ENCODE results near the gene TMEM260. TPM values are rescaled to one million over a fixed set of nuclear protein-coding genes. Genes with fewer than 3 reads are reported as not detected.

Gene TMEM260
- total RNA-seq, 1 donor from 2014 or later: 30.0 TPM

- peaks cover 6% of the 10 kb centered on the region for H3K9me3 Mint-ChIP-seq
- peaks cover 19% of the 10 kb centered on the region for H3K27me3 Mint-ChIP-seq
- TF ChIP-seq CTCF (conservative IDR thresholded peaks at IDR 0.05): no peak
- H3K4me3 Mint-ChIP-seq: no peak overlapping the region
- DNase-seq (ENCODE audit: extremely low spot score, unreplicated experiment): no peak
- no peaks in the 10 kb centered on the region for H3K36me3 Mint-ChIP-seq
- no peak overlapping the region for H3K27ac Mint-ChIP-seq
- H3K4me1 Mint-ChIP-seq (ENCODE audit: unreplicated experiment): no peaks in the 10 kb centered on the region
Measured at GRCh38 chr14:56561606-56562005, 18.0 kb upstream of the TMEM260 start.

GRCh38 chr14:56562883-56563282 is 16.7 kb upstream of the TMEM260 start:
- DNase-seq (ENCODE audit: extremely low spot score, unreplicated experiment): no peak
- Mint-ChIP-seq H3K36me3 (no peaks in the 10 kb centered on the region), H3K4me1 (ENCODE audit: unreplicated experiment) (no peaks in the 10 kb centered on the region), H3K9me3 (peaks cover 6% of the 10 kb centered on the region), H3K27ac (no peak overlapping the region), H3K27me3 (peaks cover 27% of the 10 kb centered on the region), H3K4me3 (no peak overlapping the region)
- no peak for TF ChIP-seq CTCF (conservative IDR thresholded peaks at IDR 0.05)

GRCh38 chr14:56569174-56569573 is 10.4 kb upstream of the TMEM260 start:
- Mint-ChIP-seq H3K27me3 (peaks cover 23% of the 10 kb centered on the region), H3K4me3 (no peak overlapping the region), H3K4me1 (ENCODE audit: unreplicated experiment) (no peaks in the 10 kb centered on the region), H3K27ac (no peak overlapping the region), H3K9me3 (no peaks in the 10 kb centered on the region), H3K36me3 (no peaks in the 10 kb centered on the region)
- no peak for TF ChIP-seq CTCF (conservative IDR thresholded peaks at IDR 0.05)
- no peak for DNase-seq (ENCODE audit: extremely low spot score, unreplicated experiment)

- no peaks in the 10 kb centered on the region for H3K9me3 Mint-ChIP-seq
- H3K4me3 Mint-ChIP-seq: no peak overlapping the region
- H3K4me1 Mint-ChIP-seq (ENCODE audit: unreplicated experiment): no peaks in the 10 kb centered on the region
- H3K27ac Mint-ChIP-seq: no peak overlapping the region
- H3K27me3 Mint-ChIP-seq: peaks cover 20% of the 10 kb centered on the region
- no peaks in the 10 kb centered on the region for H3K36me3 Mint-ChIP-seq
- no peak for TF ChIP-seq CTCF (conservative IDR thresholded peaks at IDR 0.05)
- DNase-seq (ENCODE audit: extremely low spot score, unreplicated experiment): no peak
Measured at GRCh38 chr14:56570295-56570694, 9.3 kb upstream of the TMEM260 start.

GRCh38 chr14:56580221-56580711 is 668 bp downstream of the TMEM260 start:
- peak overlapping the region; percentile 93 for H3K4me3 Mint-ChIP-seq

More at GRCh38 chr14:56580221-56580711, 668 bp downstream of the TMEM260 start:
- no peak for TF ChIP-seq CTCF (conservative IDR thresholded peaks at IDR 0.05)
- no peak for DNase-seq (ENCODE audit: extremely low spot score, unreplicated experiment)
- Mint-ChIP-seq H3K4me1 (ENCODE audit: unreplicated experiment) (peaks cover 27% of the 10 kb centered on the region), H3K36me3 (no peaks in the 10 kb centered on the region), H3K27me3 (peaks cover 3% of the 10 kb centered on the region), H3K27ac (peak overlapping the region; percentile 93), H3K9me3 (no peaks in the 10 kb centered on the region)

All from type B pancreatic cell (in vitro differentiated cells).